ENCODE results near the gene NOVA2.
A peak's percentile ranks its signal among the peaks of the same experiment; 100 is the strongest.

Gene NOVA2

DNA sequence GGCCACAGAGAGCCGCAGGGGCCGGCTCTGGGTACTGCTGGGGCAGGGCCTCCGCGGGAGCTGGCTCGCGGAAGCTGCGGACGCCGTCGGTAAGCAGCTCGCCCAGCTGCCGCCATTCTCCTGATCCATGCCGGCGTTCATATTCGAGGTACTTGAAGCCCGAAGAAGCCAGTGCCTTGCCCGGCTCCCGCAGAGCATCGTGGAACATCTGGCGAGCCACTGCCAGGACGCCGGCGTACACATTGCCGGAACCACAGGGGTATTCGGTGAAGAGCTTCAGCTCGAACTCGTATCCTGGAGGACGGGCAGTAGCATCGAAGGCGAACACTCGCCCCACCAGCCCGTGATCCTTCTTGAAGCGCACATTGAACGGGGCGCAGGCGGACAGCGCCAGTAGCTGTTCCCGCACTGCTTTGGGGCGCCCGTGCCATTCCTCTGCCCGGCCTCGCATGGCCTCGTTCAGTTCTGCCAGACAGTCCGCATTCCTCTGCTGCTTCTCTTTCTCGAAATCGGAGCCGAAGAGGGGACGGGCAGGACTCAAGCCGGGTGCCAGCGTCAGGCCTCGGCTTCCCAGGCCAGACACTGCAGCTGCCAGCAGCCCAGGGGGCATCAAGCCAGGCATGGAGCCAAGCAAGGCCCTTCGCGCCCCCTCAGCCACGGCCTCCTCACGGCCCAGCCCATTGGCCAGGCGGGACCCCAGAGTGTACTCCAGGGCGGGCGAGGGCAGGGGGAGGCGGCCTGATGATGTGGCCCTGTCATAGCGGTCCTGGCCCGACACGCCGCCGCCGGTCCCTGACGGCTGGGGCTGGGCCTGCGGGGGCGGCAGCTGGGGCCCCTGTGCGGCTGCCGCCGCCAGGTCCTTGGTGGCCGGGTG, 88.7 kb downstream of the NOVA2 start:
- Histone ChIP-seq H3K79me2 (ENCODE audit: control insufficient read depth, low read length) (peaks cover 32% of the 10 kb centered on the region), H3K4me3 (ENCODE audit: low read length) (peak overlapping the region; percentile 82), H3K36me3 (ENCODE audit: control insufficient read depth, low read length) (peaks cover 29% of the 10 kb centered on the region), H3K27me3 (ENCODE audit: control insufficient read depth, low read length) (no peaks in the 10 kb centered on the region), H3K4me1 (ENCODE audit: control insufficient read depth, low read length) (peaks cover 31% of the 10 kb centered on the region), H3K9me3 (ENCODE audit: control insufficient read depth, insufficient read depth, low read length) (no peaks in the 10 kb centered on the region), H3K27ac (ENCODE audit: low read depth, low read length) (peak overlapping the region; percentile 73), H3K4me2 (ENCODE audit: low read length) (peak overlapping the region; percentile 97), H4K20me1 (ENCODE audit: control insufficient read depth, insufficient read depth, low read depth, low read length) (peaks cover 20% of the 10 kb centered on the region; the same call in 1 of the 2 replicates), H3F3A (ENCODE audit: control insufficient read depth, insufficient read depth) (peaks cover 4% of the 10 kb centered on the region; the same call in 1 of the 2 replicates), H3K9me2 (replicated peaks; ENCODE audit: control insufficient read depth, low read length) (no peaks in the 10 kb centered on the region)
- TF ChIP-seq, protein P1, sequence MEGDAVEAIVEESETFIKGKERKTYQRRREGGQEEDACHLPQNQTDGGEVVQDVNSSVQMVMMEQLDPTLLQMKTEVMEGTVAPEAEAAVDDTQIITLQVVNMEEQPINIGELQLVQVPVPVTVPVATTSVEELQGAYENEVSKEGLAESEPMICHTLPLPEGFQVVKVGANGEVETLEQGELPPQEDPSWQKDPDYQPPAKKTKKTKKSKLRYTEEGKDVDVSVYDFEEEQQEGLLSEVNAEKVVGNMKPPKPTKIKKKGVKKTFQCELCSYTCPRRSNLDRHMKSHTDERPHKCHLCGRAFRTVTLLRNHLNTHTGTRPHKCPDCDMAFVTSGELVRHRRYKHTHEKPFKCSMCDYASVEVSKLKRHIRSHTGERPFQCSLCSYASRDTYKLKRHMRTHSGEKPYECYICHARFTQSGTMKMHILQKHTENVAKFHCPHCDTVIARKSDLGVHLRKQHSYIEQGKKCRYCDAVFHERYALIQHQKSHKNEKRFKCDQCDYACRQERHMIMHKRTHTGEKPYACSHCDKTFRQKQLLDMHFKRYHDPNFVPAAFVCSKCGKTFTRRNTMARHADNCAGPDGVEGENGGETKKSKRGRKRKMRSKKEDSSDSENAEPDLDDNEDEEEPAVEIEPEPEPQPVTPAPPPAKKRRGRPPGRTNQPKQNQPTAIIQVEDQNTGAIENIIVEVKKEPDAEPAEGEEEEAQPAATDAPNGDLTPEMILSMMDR (IDR thresholded peaks at IDR 0.05; ENCODE audit: low read depth, low read length, poor library complexity, severe bottlenecking): no peak
- TF ChIP-seq EZH2phosphoT487 (IDR thresholded peaks at IDR 0.05; ENCODE audit: borderline replicate concordance, low read length): no peak

DNA sequence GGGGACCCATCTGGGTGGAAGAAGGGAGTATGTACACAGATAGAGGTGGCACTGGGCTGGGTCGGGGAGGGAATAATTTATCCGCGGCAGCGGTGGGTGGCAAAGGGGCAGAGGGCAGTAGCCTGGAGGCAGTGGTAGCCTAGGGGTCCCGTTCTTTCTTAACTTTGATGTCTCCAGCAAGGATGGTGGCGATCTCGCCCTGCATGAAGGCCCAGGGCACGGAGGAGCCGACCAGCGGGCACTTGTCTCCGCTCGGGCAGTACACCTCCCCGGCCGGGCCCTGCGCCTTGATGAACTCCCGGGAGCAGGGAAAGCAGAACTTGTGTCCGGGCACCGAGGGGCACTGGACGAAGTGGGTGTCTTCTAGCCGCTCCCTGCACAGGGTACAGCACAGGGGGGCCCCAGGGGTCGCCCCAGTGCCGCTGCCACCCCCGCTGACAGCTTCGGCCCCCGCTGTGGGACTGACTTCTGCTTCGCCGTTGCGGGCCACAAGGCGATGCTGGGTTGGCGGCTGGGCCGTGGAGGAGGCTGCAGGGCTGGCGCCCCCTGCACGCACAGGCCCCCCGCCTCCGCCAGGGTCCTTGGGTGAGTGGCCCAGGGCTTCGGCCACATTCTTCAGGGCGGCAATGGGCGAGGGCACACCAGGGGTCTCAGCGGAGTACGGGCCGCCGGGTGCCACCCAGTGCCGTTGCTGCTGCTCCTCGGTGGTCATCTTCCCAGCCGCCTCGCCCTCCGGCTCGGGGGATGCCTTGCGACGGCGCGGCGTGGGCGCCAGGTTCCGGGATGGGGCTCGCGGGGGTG, 89.6 kb downstream of the NOVA2 start:
- Histone ChIP-seq H3K9me2 (replicated peaks; ENCODE audit: control insufficient read depth, low read length) (no peaks in the 10 kb centered on the region), H3K79me2 (ENCODE audit: control insufficient read depth, low read length) (peaks cover 32% of the 10 kb centered on the region), H4K20me1 (ENCODE audit: control insufficient read depth, insufficient read depth, low read depth, low read length) (peaks cover 20% of the 10 kb centered on the region; the same call in 1 of the 2 replicates), H3K4me3 (ENCODE audit: low read length) (peak overlapping the region; percentile 82; the same call in 1 of the 2 replicates), H3K4me2 (ENCODE audit: low read length) (peak overlapping the region; percentile 97), H3K27me3 (ENCODE audit: control insufficient read depth, low read length) (no peaks in the 10 kb centered on the region), H3K27ac (ENCODE audit: low read depth, low read length) (no peak overlapping the region), H3K4me1 (ENCODE audit: control insufficient read depth, low read length) (peaks cover 31% of the 10 kb centered on the region), H3K9me3 (ENCODE audit: control insufficient read depth, insufficient read depth, low read length) (no peaks in the 10 kb centered on the region), H3F3A (ENCODE audit: control insufficient read depth, insufficient read depth) (peaks cover 4% of the 10 kb centered on the region; the same call in 1 of the 2 replicates), H3K36me3 (ENCODE audit: control insufficient read depth, low read length) (peaks cover 29% of the 10 kb centered on the region)
- TF ChIP-seq, protein P1 (IDR thresholded peaks at IDR 0.05; ENCODE audit: low read depth, low read length, poor library complexity, severe bottlenecking): no peak
- no peak for TF ChIP-seq EZH2phosphoT487 (IDR thresholded peaks at IDR 0.05; ENCODE audit: borderline replicate concordance, low read length)

Measured in DOHH2 (cell line).